NCI-H2227 (cell line): Measurements from ENCODE around the gene ALDH3A2.
"Not testable (repeated sequence)": the region's sequence is repeated elsewhere in the genome, so short reads cannot be mapped to it uniquely, and the experiment has no call there.

Source experiments
- DNase-seq: peaks from one replicate; lab custom pipeline; 2025; ENCODE audit not compliant: unreplicated experiment; lab: John Stamatoyannopoulos, UW

Gene ALDH3A2

GRCh38 chr17:19677736-19678379, 29.3 kb downstream of the ALDH3A2 start:
- DNase-seq = no peak

- no peak for DNase-seq
These were observed 30.3 kb downstream of the ALDH3A2 start for GRCh38 chr17:19678581-19679453.

DNA sequence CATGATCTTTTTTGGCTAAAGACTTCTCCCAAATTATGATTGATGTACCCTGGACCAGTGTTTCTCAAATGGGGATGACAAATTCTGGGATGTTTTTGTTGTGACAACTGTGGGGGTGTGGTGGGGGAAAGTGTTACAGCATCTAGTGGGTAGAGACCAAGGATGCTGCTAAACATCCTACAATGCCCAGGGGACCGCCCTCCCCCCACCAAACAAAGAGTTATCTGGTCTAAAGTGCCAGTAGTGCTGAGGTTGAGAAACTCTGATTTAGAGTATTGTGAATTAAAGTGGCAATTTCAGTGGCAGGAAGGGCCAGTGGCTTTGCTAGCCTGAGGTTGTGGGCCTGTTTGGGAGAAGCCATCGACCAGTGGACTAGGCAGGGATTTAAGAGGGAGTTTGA, 34.6 kb downstream of the ALDH3A2 start:
- no peak for DNase-seq

DNA sequence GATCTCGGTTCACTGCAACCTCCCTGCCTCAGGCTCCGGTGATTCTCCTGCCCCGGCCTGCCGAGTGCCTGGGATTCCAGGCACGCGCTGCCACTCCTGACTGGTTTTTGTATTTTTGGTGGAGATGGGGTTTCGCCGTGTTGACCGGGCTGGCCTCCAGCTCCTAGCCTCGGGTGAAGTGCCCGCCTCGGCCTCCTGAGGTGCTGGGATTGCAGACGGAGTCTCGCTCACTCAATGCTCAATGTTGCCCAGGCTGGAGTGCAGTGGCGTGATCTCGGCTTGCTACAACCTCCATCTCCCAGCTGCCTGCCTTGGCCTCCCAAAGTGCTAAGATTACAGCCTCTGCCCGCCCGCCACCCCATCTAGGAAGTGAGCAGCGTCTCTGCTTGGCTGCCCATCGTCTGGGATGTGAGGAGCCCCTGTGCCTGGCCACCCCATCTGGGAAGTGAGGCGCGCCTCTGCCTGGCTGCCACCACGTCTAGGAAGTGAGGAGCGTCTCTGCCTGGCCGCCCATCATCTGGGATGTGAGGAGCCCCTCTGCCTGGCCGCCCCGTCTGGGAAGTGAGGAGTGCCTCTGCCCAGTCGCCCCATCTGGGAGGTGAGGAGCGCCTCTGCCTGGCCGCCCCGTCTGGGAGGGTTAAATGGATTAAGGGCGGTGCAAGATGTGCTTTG, 36.5 kb downstream of the ALDH3A2 start:
- DNase-seq = not testable (repeated sequence)

DNA sequence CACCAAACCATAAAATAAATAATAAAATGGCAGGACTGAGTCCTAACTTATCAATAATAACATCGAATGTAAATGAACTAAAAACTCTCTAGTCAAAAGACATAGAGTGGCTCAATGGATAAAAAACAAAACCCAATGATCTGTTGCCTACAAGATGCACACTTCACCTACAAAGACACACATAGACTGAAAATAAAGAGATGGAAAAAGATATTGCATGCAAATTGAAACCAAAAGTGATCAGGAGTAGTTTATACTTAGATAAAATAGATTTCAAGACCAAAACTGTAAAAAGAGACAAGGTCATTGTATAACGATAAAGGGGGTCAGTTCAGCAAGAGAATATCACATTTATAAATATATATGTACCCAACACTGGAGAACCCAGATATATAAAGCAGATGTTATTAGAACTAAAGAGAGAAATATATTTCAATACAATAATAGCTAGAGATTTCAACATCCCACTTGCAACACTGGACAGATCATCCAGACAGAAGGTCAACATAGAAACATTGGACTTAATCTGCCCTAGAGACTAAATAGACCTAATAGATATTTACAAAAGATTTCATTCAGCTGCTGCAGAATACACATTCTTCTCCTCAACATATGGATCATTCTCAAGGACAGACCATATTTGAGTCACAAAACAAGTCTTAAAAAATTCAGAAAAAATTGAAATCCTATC, 38.0 kb downstream of the ALDH3A2 start:
- DNase-seq = no peak

GRCh38 chr17:19702217-19702641, 53.7 kb downstream of the ALDH3A2 start:
- DNase-seq = no peak

DNA sequence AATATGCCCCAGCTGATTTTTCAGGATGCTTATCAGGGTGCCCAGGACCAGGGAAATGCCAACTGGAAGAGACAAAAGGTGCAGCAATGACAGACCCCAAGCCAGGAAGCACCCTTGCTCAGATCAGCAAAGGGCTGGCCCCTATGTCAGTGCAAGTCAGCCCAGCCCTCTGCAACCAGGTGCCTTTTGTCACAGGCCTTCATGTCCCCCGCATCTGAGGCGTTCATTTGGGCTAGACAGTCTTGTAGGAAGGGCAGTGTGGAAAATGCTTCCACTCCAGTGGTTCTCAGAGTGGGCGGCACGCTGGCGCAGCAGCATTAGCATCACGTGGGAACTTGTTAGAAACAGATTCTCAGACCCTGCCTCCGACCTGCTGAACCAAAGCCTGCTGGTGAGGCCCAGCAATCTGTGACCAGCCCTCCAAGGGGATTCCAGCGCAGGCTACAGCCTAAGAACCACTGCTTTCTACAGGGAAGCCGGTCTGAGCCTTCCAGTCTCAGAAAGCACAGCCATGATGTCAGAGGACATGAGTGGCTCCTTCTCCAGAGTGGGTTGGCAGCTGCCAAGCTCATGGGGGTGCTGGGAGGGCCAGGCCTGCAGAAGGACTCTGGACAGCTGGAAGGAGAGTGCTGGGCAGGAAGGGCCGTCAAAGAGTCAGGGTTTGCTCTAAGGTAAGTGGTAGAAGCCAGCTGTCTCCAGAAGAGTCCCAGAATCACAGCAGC, 54.7 kb downstream of the ALDH3A2 start:
- DNase-seq = no peak

DNA sequence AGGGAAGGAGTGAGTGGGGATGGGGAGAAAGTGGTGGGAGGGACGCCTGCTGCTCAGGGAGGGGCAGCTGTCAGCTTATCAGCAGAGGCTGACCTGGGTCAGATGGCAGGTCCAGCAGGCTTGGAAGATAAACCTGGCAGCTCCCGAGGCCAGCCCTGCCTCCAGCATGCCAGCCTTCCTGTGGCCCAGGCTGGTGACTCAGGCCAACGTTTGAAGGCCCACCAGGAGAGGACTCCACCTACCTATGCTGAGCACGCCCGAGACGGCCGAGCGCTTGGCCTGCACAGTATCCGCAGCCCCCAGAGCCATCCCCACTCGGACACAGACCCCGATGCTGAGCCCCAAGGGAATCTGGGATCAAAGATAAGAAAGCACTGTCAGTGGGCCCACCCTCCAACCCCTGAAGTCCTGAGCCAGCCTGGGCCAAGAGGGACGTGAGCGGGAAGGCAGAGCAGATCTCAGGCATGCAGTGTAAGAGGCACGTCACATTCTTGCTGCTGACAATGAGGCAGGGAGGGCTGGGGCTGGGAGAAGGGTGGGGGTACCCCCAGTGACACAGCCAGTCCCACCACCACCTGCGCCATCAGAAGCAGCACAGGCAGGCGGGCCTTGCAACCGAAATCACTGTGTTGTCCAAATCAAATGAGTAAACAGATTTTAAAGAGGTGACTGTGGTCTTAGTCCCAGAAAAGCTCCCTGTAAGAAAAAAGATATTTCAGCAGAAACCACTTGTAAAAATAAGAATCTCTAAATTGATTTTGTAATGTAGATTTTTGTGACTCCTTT, 55.5 kb downstream of the ALDH3A2 start:
- DNase-seq = no peak

DNA sequence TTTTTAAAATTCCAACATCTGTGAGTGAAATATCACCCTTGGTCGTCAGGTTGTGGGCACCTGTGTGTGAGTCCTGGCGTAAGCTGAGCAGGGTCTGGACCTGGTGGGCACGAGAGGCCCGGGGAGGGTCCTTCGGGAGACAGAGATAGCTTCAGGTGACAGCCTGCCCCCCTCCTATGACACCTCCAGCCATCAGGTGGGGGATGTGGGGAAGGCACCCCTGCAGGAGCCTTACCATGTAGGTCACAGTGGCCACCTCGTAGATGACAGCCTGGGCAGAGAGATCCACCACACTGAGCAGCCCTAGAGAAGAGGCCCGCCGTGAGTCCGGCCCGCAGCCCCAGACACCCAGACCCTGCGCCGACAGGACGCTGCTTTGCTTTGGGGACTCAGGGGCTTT, 56.6 kb downstream of the ALDH3A2 start:
- DNase-seq = no peak

- DNase-seq = no peak
These were observed 57.5 kb downstream of the ALDH3A2 start for GRCh38 chr17:19705771-19706770.

GRCh38 chr17:19706791-19707727, 58.5 kb downstream of the ALDH3A2 start:
- DNase-seq = no peak

- DNase-seq = no peak
These were observed 59.2 kb downstream of the ALDH3A2 start for GRCh38 chr17:19707728-19708221.

GRCh38 chr17:19708431-19709175, 60.1 kb downstream of the ALDH3A2 start:
- no peak for DNase-seq

DNA sequence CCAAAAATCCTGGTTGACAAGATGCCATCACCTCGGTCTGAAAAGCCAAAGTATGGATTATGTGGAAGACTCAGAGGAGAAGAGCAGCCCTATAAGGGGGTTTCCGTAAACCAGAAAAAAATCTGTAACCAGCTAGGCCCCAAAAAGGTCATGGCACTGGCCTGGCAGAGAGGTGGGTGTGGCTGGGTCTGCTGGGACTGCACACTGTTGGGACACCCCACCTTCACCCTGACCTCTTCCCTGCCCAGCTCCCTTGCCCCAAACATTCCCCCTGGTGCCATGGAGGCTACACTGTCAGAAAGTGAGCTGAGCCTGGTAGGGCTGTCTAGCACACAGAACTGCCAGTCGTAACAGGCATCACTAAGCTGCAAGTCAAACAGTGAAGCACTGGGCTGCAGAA, 61.3 kb downstream of the ALDH3A2 start:
- no peak for DNase-seq

GRCh38 chr17:19712436-19713004, 64.0 kb downstream of the ALDH3A2 start:
- no peak for DNase-seq

DNA sequence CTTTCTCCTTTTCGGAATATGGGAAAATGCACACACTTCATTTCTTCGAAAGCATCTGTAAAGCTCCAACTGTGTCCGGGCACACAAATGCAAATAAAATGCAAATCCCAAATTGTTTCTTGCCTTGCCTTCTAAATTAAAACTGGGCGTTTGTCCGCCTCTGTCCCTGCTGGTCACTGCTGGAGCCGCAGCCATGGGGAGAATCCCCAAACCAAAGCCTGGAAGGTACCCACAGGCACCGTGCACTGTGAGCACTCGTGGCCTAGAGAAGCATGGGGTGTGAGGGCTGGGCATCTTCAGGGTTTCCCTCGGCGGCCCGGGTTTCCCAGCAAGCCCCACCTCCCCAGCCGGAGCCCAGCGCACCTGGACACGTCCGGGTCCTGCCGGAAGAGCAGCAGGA, 64.9 kb downstream of the ALDH3A2 start:
- no peak for DNase-seq
